IMR-90 (cell line): ENCODE measurements around the gene SLC38A3. TPM values are rescaled to one million over a fixed set of nuclear protein-coding genes. Genes with fewer than 3 reads are reported as not detected.
A peak's percentile ranks its signal among the peaks of the same experiment; 100 is the strongest.

Experiments
- ATAC-seq: fragments of 200-7000 bp; cut with Tn5 transposase; 2 replicates; pipeline ENCODE4 v1.9.1; 2020; ENCODE audit warnings: low read depth, mild to moderate bottlenecking, moderate library complexity
- BruUV-seq: library from RNA; stranded (reverse); fragments of 400-500 nt; replicated peaks from 2 replicates; lab custom pipeline; 2021; lab: Mats Ljungman, UMichigan
- CTCF ChIA-PET: fragments of 300-600 bp; formaldehyde crosslinking; extraction: SDS; loops from one replicate; lab custom pipeline; 2021; ENCODE audit warnings: antibody characterized with exemption; lab: Yijun Ruan, JAX
- POLR2A ChIA-PET: fragments of 300-600 bp; sonication (Branson Sonifier 250); formaldehyde crosslinking; loops from one replicate; lab custom pipeline; 2022; ENCODE audit warnings: antibody characterized with exemption; ENCODE audit not compliant: unreplicated experiment; lab: Charles Lee
- DNase-seq: peaks from one replicate; pipeline ENCODE4 v3.0.0; 2013
- H2AFZ ChIP-seq: replicated peaks from 2 replicates; pipeline ENCODE3; 2013; ENCODE audit warnings: low read length, mild to moderate bottlenecking; ENCODE audit not compliant: poor library complexity
- H2AK5ac ChIP-seq: 2 replicates; pipeline ENCODE4 v1.6.1; 2013; ENCODE audit warnings: low read depth, low read length, inconsistent platforms
- H2AK9ac ChIP-seq: replicated peaks from 2 replicates; pipeline ENCODE3; 2013; ENCODE audit warnings: mild to moderate bottlenecking, low read depth, low read length, moderate library complexity; ENCODE audit not compliant: poor library complexity
- H2BK120ac ChIP-seq: 2 replicates; pipeline ENCODE4 v1.6.1; 2013; ENCODE audit warnings: low read depth, low read length, inconsistent platforms
- H2BK15ac ChIP-seq: 3 replicates; pipeline ENCODE4 v1.6.1; 2013; ENCODE audit warnings: low read depth, low read length, inconsistent platforms
- H2BK20ac ChIP-seq: 2 replicates; pipeline ENCODE4 v1.6.1; 2013; ENCODE audit warnings: low read depth, mild to moderate bottlenecking, inconsistent platforms, low read length, moderate library complexity
- H2BK5ac ChIP-seq: 2 replicates; pipeline ENCODE4 v1.6.1; 2013; ENCODE audit warnings: mild to moderate bottlenecking, low read depth, low read length, inconsistent platforms; ENCODE audit not compliant: poor library complexity, severe bottlenecking
- H3K14ac ChIP-seq: replicated peaks from 2 replicates; pipeline ENCODE4 v1.6.1; 2013; ENCODE audit warnings: low read depth, low read length, inconsistent platforms
- H3K18ac ChIP-seq: 2 replicates; pipeline ENCODE4 v1.6.1; 2013; ENCODE audit warnings: low read depth, low read length, control low read depth
- H3K23ac ChIP-seq: 2 replicates; pipeline ENCODE4 v1.6.1; 2013; ENCODE audit warnings: low read depth, low read length, inconsistent platforms
- H3K27ac ChIP-seq: 2 replicates; pipeline ENCODE4 v1.5.1; 2013; ENCODE audit warnings: mild to moderate bottlenecking, control low read depth, low read length; ENCODE audit not compliant: insufficient read depth
- H3K27me3 ChIP-seq: 2 replicates; pipeline ENCODE4 v1.6.1; 2013; ENCODE audit warnings: low read length; ENCODE audit not compliant: control insufficient read depth, insufficient read depth
- H3K36me3 ChIP-seq: 2 replicates; pipeline ENCODE4 v1.6.1; 2013; ENCODE audit warnings: low read length, mixed read lengths; ENCODE audit not compliant: control insufficient read depth, insufficient read depth
- H3K4ac ChIP-seq: 2 replicates; pipeline ENCODE4 v1.6.1; 2013; ENCODE audit warnings: low read depth, low read length, inconsistent platforms
- H3K4me1 ChIP-seq: 2 replicates; pipeline ENCODE4 v1.6.1; 2013; ENCODE audit warnings: low read length, mixed read lengths; ENCODE audit not compliant: control insufficient read depth, insufficient read depth
- H3K4me2 ChIP-seq: 2 replicates; pipeline ENCODE4 v1.6.1; 2013; ENCODE audit warnings: low read depth, mild to moderate bottlenecking, control low read depth, low read length, moderate library complexity
- H3K4me3 ChIP-seq: 2 replicates; pipeline ENCODE4 v1.5.1; 2013; ENCODE audit warnings: low read depth, mild to moderate bottlenecking, control low read depth, low read length, moderate library complexity; ENCODE audit not compliant: insufficient read depth
- H3K56ac ChIP-seq: 2 replicates; pipeline ENCODE4 v1.6.1; 2013; ENCODE audit warnings: low read length, inconsistent platforms; ENCODE audit not compliant: insufficient read depth; ENCODE audit errors: extremely low read depth
- H3K79me1 ChIP-seq, 2 experiments: 2 replicates each; pipeline ENCODE4 v1.6.1; 2013; ENCODE audit warnings: low read length in 2 of 2, inconsistent platforms in 1 of 2, low read depth in 1 of 2
- H3K9ac ChIP-seq: 2 replicates; pipeline ENCODE4 v1.6.1; 2013; ENCODE audit warnings: low read depth, low read length, control low read depth
- H3K9me1 ChIP-seq: 2 replicates; pipeline ENCODE4 v1.6.1; 2013; ENCODE audit warnings: low read length, inconsistent platforms; ENCODE audit not compliant: insufficient read depth
- H3K9me3 ChIP-seq: 2 replicates; pipeline ENCODE4 v1.6.1; 2013; ENCODE audit warnings: low read length; ENCODE audit not compliant: control insufficient read depth, insufficient read depth
- H4K20me1 ChIP-seq: 2 replicates; pipeline ENCODE4 v1.6.1; 2013; ENCODE audit warnings: low read length, inconsistent platforms; ENCODE audit not compliant: insufficient read depth
- H4K5ac ChIP-seq: 2 replicates; pipeline ENCODE4 v1.6.1; 2013; ENCODE audit warnings: mild to moderate bottlenecking, low read depth, low read length, control low read depth
- H4K8ac ChIP-seq, 2 experiments: 2 replicates each; pipeline ENCODE4 v1.6.1; 2013; ENCODE audit warnings: low read depth in 2 of 2, low read length in 2 of 2, control low read depth in 1 of 2, inconsistent platforms in 1 of 2
- H4K91ac ChIP-seq: 2 replicates; pipeline ENCODE4 v1.6.1; 2013; ENCODE audit warnings: low read depth, low read length, inconsistent platforms; ENCODE audit not compliant: insufficient read depth
- BHLHE40 ChIP-seq: fragments of 150-350 bp; IDR thresholded peaks from 2 replicates; pipeline ENCODE4 v1.6.1; 2016; ENCODE audit warnings: mild to moderate bottlenecking, low read depth, low read length
- CEBPB ChIP-seq: IDR thresholded peaks from 2 replicates; pipeline ENCODE4 v1.6.1; 2012; ENCODE audit warnings: low read depth, low read length, improper control_type of control experiment
- FOS ChIP-seq: fragments of 150-350 bp; IDR thresholded peaks from 2 replicates; pipeline ENCODE4 v1.6.1; 2016; ENCODE audit warnings: low read depth, low read length
- MAFK ChIP-seq: IDR thresholded peaks from 2 replicates; pipeline ENCODE4 v1.6.1; 2012; ENCODE audit warnings: low read depth, low read length, improper control_type of control experiment
- MAZ ChIP-seq: IDR thresholded peaks from 2 replicates; pipeline ENCODE4 v1.6.1; 2012; ENCODE audit warnings: low read depth, mild to moderate bottlenecking, low read length, improper control_type of control experiment, moderate library complexity, borderline replicate concordance
- MXI1 ChIP-seq: IDR thresholded peaks from 2 replicates; pipeline ENCODE4 v1.6.1; 2012; ENCODE audit warnings: low read depth, mild to moderate bottlenecking, low read length, moderate library complexity, borderline replicate concordance
- NFE2L2 ChIP-seq: fragments of 150-350 bp; IDR thresholded peaks from 2 replicates; pipeline ENCODE4 v1.6.1; 2016; ENCODE audit warnings: low read depth, mild to moderate bottlenecking, low read length
- POLR2A ChIP-seq: IDR thresholded peaks from 2 replicates; pipeline ENCODE4 v1.6.1; 2012; ENCODE audit warnings: mild to moderate bottlenecking, low read depth, low read length
- RCOR1 ChIP-seq: IDR thresholded peaks from 2 replicates; pipeline ENCODE4 v1.6.1; 2012; ENCODE audit warnings: mild to moderate bottlenecking, low read length, improper control_type of control experiment; ENCODE audit not compliant: insufficient replicate concordance
- RFX5 ChIP-seq: IDR thresholded peaks from 2 replicates; pipeline ENCODE4 v1.8.0; 2012; ENCODE audit warnings: low read depth, mild to moderate bottlenecking, low read length, moderate library complexity
- WGBS, 2 experiments: methylation state at CpG; one replicate each; pipeline versions ENCODE4 v1.1.5 to v1.1.7; 2013; ENCODE audit warnings: missing lambda C conversion rate in 2 of 2; ENCODE audit not compliant: insufficient read length in 1 of 2; ENCODE audit errors: extremely low coverage in 2 of 2; 5-methylcytosine and 5-hydroxymethylcytosine counted together
- dilution Hi-C: fragments of 300-500 bp; cut with HindIII; formaldehyde crosslinking; loops from one replicate; pipeline ENCODE4 v1.14.3; 2018; ENCODE audit warnings: low sequenced_read_pairs; ENCODE audit not compliant: unreplicated experiment
- in situ Hi-C: fragments of 300-500 bp; cut with MboI; formaldehyde crosslinking; loops from 3 replicates; pipeline ENCODE4 v1.14.3; 2019; ENCODE audit warnings: low sequenced_read_pairs, inconsistent platforms, mixed read lengths
- intact Hi-C: fragments of 100-400 bp; cut with micrococcal nuclease; formaldehyde crosslinking; loops from 2 replicates; pipeline ENCODE4 v1.10.0; 2022
- polyA plus RNA-seq, 3 experiments: library from polyadenylated mRNA; depleted of rRNA; stranded (reverse); fragments of >200 nt; gene quantifications; 2 replicates each; pipeline ENCODE4 v1.2.3, GENCODE V29; 2012; ENCODE audit warnings: low replicate concordance in 1 of 3
- total RNA-seq: library from RNA; depleted of rRNA; stranded (reverse); fragments of >200 nt; gene quantifications from 2 replicates; pipeline ENCODE4 v1.2.3, GENCODE V29; 2012
- TF ChIP-seq, protein P1 (sequence below): fragments of 150-350 bp; IDR thresholded peaks from 2 replicates; pipeline ENCODE4 v1.6.1; 2017; ENCODE audit warnings: mild to moderate bottlenecking, antibody characterized with exemption, low read length, low read depth

Gene SLC38A3
- total and polyA plus RNA-seq, 2 of the 4 experiments (the other 2 are of a cell fraction): 0.12 to 0.36 TPM

DNA sequence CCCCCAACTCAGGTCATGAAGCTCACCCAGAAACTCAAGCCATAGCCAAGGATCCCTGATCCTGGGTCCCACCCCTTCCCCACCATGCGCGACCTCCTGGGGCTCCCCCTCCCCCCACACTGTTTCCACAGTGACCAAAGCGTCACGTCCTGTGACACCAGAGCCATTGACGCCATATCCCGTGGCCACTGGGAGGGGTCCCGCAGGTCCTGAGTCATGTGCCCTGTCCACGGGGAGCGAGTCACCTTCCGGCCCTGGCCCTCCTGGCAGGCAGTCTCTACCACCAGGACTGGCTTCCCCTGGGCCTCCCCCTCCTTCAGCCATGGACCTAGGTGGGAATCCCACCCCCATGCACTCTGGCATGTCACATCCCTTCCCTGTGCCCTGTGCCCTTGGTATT, 34.4 kb upstream of the SLC38A3 start:
- ATAC-seq: peak; percentile 46; the same call in 1 of the 2 replicates
- Histone ChIP-seq H3K27ac (peak overlapping the region; percentile 65), H2AK9ac (peak overlapping the region; percentile 97), H3K9ac (no peak overlapping the region), H3K9me1 (peaks cover 29% of the 10 kb centered on the region), H2BK120ac (peak overlapping the region; percentile 93), H4K20me1 (no peaks in the 10 kb centered on the region; the same call in 1 of the 2 replicates), H2BK20ac (peak overlapping the region; percentile 89), H2BK5ac (peak overlapping the region; percentile 97), H2BK15ac (peak overlapping the region; percentile 94; the same call in 2 of the 3 replicates), H3K56ac (peak overlapping the region; percentile 18; the same call in 1 of the 2 replicates), H3K27me3 (no peaks in the 10 kb centered on the region), H2AK5ac (peak overlapping the region; percentile 98), H4K91ac (peak overlapping the region; percentile 94), H3K4me3 (no peak overlapping the region), H3K4me1 (peaks cover 35% of the 10 kb centered on the region), H3K36me3 (peaks cover 18% of the 10 kb centered on the region), H3K9me3 (no peaks in the 10 kb centered on the region), H3K4ac (peak overlapping the region; percentile 90), H3K14ac (peak overlapping the region; percentile 83), H2AFZ (peak overlapping the region; percentile 73), H4K8ac (peak overlapping the region; percentile 85 to 99), H3K79me1 (peaks cover 9 to 77% of the 10 kb centered on the region in 2 experiments), H4K5ac (peak overlapping the region; percentile 93), H3K18ac (peak overlapping the region; percentile 81; the same call in 1 of the 2 replicates), H3K4me2 (peak overlapping the region; percentile 18; the same call in 1 of the 2 replicates), H3K23ac (peak overlapping the region; percentile 76; the same call in 1 of the 2 replicates)
- TF ChIP-seq FOS (peak; percentile 76), MXI1 (peak; percentile 47; the same call in 1 of the 2 replicates), RCOR1 (no peak), CEBPB (no peak), MAFK (no peak), MAZ (0 out of 2 replicates have a peak, but pooled peaks have one; percentile 27), NFE2L2 (0 out of 2 replicates have a peak, but pooled peaks have one; percentile 13), POLR2A (0 out of 2 replicates have a peak, but pooled peaks have one; percentile 30), BHLHE40 (peak; percentile 56; the same call in 1 of the 2 replicates), RFX5 (no peak)
- TF ChIP-seq, protein P1, sequence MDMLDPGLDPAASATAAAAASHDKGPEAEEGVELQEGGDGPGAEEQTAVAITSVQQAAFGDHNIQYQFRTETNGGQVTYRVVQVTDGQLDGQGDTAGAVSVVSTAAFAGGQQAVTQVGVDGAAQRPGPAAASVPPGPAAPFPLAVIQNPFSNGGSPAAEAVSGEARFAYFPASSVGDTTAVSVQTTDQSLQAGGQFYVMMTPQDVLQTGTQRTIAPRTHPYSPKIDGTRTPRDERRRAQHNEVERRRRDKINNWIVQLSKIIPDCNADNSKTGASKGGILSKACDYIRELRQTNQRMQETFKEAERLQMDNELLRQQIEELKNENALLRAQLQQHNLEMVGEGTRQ: peak; percentile 92
- WGBS, 2 experiments: no CpG with 5 or more reads among the region's 10 CpGs
- DNase-seq: peak; percentile 90
- dilution Hi-C loops (no loop called here), intact Hi-C loops (no loop called here), in situ Hi-C loops (no loop called here)
- BruUV-seq: no TSS peak
- ChIA-PET CTCF (no interaction called here), POLR2A (no interaction called here)
